RCC 7860 (cell line): Measurements from ENCODE around the gene FAT4.

Experiments
- DNase-seq: peaks from one replicate; pipeline ENCODE4 v3.0.0-alpha.2; 2015; ENCODE audit warnings: low spot score
- FAIRE-seq: peaks from 2 replicates; lab custom pipeline; 2012; peaks lifted over from hg19 to GRCh38; lab: Jason Lieb, UNC

FAT4 gene

GRCh38 chr4:125315576-125316400, 1.0 kb downstream of the FAT4 start:
- no peak for DNase-seq
- FAIRE-seq = no peak

- FAIRE-seq = no peak
These were observed 1.6 kb downstream of the FAT4 start for GRCh38 chr4:125316401-125316790.

GRCh38 chr4:125316791-125317524, 2.2 kb downstream of the FAT4 start:
- no peak for FAIRE-seq
- DNase-seq = no peak

More at GRCh38 chr4:125316401-125316790, 1.6 kb downstream of the FAT4 start:
- no peak for DNase-seq

GRCh38 chr4:125317525-125317877, 2.7 kb downstream of the FAT4 start:
- DNase-seq (no peak), FAIRE-seq (no peak)

GRCh38 chr4:125319311-125319710, 4.6 kb downstream of the FAT4 start:
- DNase-seq = no peak
- FAIRE-seq = no peak

GRCh38 chr4:125321709-125322365, 7.1 kb downstream of the FAT4 start:
- FAIRE-seq = peak; percentile 76
- peak; percentile 38 for DNase-seq

GRCh38 chr4:125322366-125322730, 7.6 kb downstream of the FAT4 start:
- FAIRE-seq = no peak

GRCh38 chr4:125323654-125324053, 8.9 kb downstream of the FAT4 start:
- FAIRE-seq (peak; percentile 92), DNase-seq (peak; percentile 72)

More at GRCh38 chr4:125322366-125322730, 7.6 kb downstream of the FAT4 start:
- DNase-seq = no peak

- FAIRE-seq = no peak
These were observed 11.0 kb downstream of the FAT4 start for GRCh38 chr4:125325733-125326132.

GRCh38 chr4:125331116-125331515, 16.4 kb downstream of the FAT4 start:
- DNase-seq = no peak
- FAIRE-seq = no peak

More at GRCh38 chr4:125325733-125326132, 11.0 kb downstream of the FAT4 start:
- no peak for DNase-seq

GRCh38 chr4:125334926-125335325, 20.2 kb downstream of the FAT4 start:
- no peak for FAIRE-seq

GRCh38 chr4:125338814-125339213, 24.1 kb downstream of the FAT4 start:
- FAIRE-seq = no peak
- DNase-seq = no peak

More at GRCh38 chr4:125334926-125335325, 20.2 kb downstream of the FAT4 start:
- no peak for DNase-seq

- DNase-seq (no peak), FAIRE-seq (no peak)
These were observed 29.4 kb downstream of the FAT4 start for GRCh38 chr4:125344198-125344597.

GRCh38 chr4:125346616-125347015, 31.9 kb downstream of the FAT4 start:
- DNase-seq (no peak), FAIRE-seq (no peak)

- FAIRE-seq (no peak), DNase-seq (no peak)
These were observed 35.8 kb downstream of the FAT4 start for GRCh38 chr4:125350470-125351135.

GRCh38 chr4:125352521-125352920, 37.8 kb downstream of the FAT4 start:
- FAIRE-seq (no peak), DNase-seq (no peak)

- FAIRE-seq = no peak
- no peak for DNase-seq
These were observed 38.4 kb downstream of the FAT4 start for GRCh38 chr4:125353131-125353530.

GRCh38 chr4:125355791-125356190, 41.0 kb downstream of the FAT4 start:
- DNase-seq = no peak
- no peak for FAIRE-seq

GRCh38 chr4:125357675-125358074, 42.9 kb downstream of the FAT4 start:
- DNase-seq (no peak), FAIRE-seq (no peak)

GRCh38 chr4:125358453-125358852, 43.7 kb downstream of the FAT4 start:
- DNase-seq = no peak
- no peak for FAIRE-seq

GRCh38 chr4:125359363-125359762, 44.6 kb downstream of the FAT4 start:
- DNase-seq (no peak), FAIRE-seq (no peak)
